KMS-11 (cell line): Measurements from ENCODE around the gene CDH4.

Source experiments
- H2AFZ ChIP-seq: fragments of 200-600 bp; sonication (generic); 2 replicates; pipeline ENCODE4 v1.6.1; 2016; ENCODE audit warnings: antibody characterized with exemption, mixed run types, low read depth
- H3K27ac ChIP-seq: fragments of 200-600 bp; sonication (generic); 2 replicates; pipeline ENCODE4 v1.6.1; 2016; ENCODE audit warnings: mild to moderate bottlenecking, mixed run types
- H3K27me3 ChIP-seq: fragments of 200-600 bp; sonication (generic); 2 replicates; pipeline ENCODE4 v1.6.1; 2017; ENCODE audit warnings: mild to moderate bottlenecking, low read depth, mixed run types, moderate library complexity; ENCODE audit not compliant: insufficient read depth
- H3K36me3 ChIP-seq: fragments of 200-600 bp; sonication (generic); 2 replicates; pipeline ENCODE4 v1.6.1; 2017; ENCODE audit warnings: mild to moderate bottlenecking, mixed run types; ENCODE audit not compliant: insufficient read depth
- H3K4me1 ChIP-seq: fragments of 200-600 bp; sonication (generic); 2 replicates; pipeline ENCODE4 v1.6.1; 2016; ENCODE audit warnings: mild to moderate bottlenecking, low read depth, mixed run types; ENCODE audit not compliant: poor library complexity, severe bottlenecking
- H3K4me2 ChIP-seq: fragments of 200-600 bp; sonication (generic); 2 replicates; pipeline ENCODE4 v1.7.0; 2016; ENCODE audit warnings: mild to moderate bottlenecking, mixed run types
- H3K4me3 ChIP-seq: fragments of 200-600 bp; sonication (generic); IDR thresholded peaks from 2 replicates; pipeline ENCODE4 v1.6.1; 2017; ENCODE audit warnings: low read depth, low read length, mixed read lengths; ENCODE audit not compliant: insufficient read depth
- H3K79me2 ChIP-seq: fragments of 200-600 bp; sonication (generic); 2 replicates; pipeline ENCODE4 v1.6.1; 2016; ENCODE audit warnings: low read depth, mixed run types; ENCODE audit not compliant: insufficient read depth
- H3K9ac ChIP-seq: fragments of 200-600 bp; sonication (generic); 2 replicates; pipeline ENCODE4 v1.6.1; 2016; ENCODE audit warnings: mild to moderate bottlenecking, mixed run types
- H4K20me1 ChIP-seq: fragments of 200-600 bp; sonication (generic); 2 replicates; pipeline ENCODE4 v1.6.1; 2016; ENCODE audit warnings: mild to moderate bottlenecking, mixed run types; ENCODE audit not compliant: insufficient read depth
- TF ChIP-seq, protein P1 (sequence below): fragments of 200-600 bp; sonication (generic); conservative IDR thresholded peaks from 2 replicates; pipeline ENCODE4 v1.6.1; 2017; ENCODE audit warnings: low read depth, mild to moderate bottlenecking, antibody characterized with exemption, low read length, moderate library complexity, mixed read lengths

CDH4 gene

DNA sequence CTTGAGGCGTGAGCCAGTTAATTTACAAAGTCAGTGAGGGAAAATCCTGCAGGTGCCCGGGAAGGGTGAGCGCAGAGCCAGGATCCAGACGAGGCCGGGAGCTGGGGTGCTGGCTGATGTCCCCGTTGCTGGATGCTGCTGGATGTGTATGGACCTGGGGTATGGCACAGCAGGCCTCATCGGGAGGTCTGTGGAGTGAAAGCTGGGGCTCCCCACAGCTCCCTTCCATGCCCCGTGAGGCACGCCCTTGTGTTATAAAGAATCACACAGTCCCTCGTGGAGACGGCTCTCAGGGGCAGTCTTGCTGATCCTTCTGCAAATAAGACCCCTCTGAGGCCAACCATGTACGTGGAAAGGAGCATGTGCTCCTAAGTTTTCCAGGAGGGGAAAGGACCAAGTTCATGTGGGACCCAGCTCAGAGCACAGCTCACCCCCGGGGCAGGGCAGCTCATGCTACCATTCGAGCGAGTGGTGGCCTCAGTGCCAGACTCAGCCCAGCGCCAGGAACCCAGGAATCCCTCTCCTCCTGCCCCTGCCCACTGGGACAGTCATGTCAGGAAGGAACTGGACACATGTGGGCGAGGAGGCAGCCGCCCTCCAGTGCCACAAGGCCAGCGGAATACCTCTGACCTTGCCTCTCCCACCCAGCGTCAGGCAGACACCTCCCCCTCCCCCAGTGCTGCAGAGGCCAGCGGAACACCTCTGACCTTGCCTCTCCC is 97.5 kb downstream of the CDH4 start:
- H3K27ac ChIP-seq, result no peak overlapping the region
- no peaks in the 10 kb centered on the region for H3K79me2 ChIP-seq
- TF ChIP-seq, protein P1, sequence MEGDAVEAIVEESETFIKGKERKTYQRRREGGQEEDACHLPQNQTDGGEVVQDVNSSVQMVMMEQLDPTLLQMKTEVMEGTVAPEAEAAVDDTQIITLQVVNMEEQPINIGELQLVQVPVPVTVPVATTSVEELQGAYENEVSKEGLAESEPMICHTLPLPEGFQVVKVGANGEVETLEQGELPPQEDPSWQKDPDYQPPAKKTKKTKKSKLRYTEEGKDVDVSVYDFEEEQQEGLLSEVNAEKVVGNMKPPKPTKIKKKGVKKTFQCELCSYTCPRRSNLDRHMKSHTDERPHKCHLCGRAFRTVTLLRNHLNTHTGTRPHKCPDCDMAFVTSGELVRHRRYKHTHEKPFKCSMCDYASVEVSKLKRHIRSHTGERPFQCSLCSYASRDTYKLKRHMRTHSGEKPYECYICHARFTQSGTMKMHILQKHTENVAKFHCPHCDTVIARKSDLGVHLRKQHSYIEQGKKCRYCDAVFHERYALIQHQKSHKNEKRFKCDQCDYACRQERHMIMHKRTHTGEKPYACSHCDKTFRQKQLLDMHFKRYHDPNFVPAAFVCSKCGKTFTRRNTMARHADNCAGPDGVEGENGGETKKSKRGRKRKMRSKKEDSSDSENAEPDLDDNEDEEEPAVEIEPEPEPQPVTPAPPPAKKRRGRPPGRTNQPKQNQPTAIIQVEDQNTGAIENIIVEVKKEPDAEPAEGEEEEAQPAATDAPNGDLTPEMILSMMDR, result no peak
- H3K36me3 ChIP-seq, result no peaks in the 10 kb centered on the region
- no peak overlapping the region for H3K9ac ChIP-seq
- no peak overlapping the region for H3K4me2 ChIP-seq
- no peaks in the 10 kb centered on the region for H3K4me1 ChIP-seq
- no peak overlapping the region for H2AFZ ChIP-seq
- no peaks in the 10 kb centered on the region for H4K20me1 ChIP-seq
- peaks cover 9% of the 10 kb centered on the region; the same call in 1 of the 2 replicates for H3K27me3 ChIP-seq
- H3K4me3 ChIP-seq, result no peak overlapping the region

DNA sequence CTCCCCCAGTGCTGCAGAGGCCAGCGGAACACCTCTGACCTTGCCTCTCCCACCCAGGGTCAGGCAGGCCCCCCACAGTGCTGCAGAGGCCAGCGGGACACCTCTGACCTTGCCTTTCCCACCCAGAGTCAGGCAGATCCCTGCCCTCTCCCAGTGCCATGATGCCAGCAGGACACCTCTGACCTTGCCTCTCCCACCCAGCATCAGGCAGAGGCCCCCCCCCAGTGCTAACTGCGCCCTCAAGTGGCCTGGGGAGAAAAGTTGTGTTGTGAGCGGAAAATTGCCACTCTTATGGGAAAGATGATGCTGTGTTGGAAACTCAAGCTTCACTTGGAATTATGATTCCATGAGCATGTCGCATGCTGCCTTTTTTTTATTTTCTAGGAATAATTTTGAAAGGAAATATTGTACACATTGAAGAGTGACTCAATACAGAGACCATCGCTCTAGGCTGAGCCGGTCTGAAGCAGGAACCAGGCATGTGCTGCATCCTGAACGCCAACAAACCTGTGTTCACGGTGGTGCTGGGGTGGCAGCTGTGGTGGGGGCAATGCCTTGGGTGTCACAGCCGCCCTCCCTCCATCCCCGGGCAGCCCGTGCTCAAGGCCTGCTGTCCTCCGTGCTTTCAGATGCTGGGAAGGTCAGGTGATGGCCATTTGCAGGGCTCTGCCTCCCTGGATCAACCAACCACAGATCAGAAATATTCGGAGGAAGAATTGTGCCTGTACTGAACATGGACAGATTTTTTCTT is 98.6 kb downstream of the CDH4 start:
- Histone ChIP-seq H3K4me2 (no peak overlapping the region), H3K79me2 (no peaks in the 10 kb centered on the region), H3K9ac (no peak overlapping the region), H3K27ac (no peak overlapping the region), H4K20me1 (no peaks in the 10 kb centered on the region), H3K4me3 (no peak overlapping the region), H2AFZ (no peak overlapping the region), H3K36me3 (no peaks in the 10 kb centered on the region), H3K4me1 (no peaks in the 10 kb centered on the region), H3K27me3 (peaks cover 9% of the 10 kb centered on the region; the same call in 1 of the 2 replicates)
- TF ChIP-seq, protein P1, result no peak

DNA sequence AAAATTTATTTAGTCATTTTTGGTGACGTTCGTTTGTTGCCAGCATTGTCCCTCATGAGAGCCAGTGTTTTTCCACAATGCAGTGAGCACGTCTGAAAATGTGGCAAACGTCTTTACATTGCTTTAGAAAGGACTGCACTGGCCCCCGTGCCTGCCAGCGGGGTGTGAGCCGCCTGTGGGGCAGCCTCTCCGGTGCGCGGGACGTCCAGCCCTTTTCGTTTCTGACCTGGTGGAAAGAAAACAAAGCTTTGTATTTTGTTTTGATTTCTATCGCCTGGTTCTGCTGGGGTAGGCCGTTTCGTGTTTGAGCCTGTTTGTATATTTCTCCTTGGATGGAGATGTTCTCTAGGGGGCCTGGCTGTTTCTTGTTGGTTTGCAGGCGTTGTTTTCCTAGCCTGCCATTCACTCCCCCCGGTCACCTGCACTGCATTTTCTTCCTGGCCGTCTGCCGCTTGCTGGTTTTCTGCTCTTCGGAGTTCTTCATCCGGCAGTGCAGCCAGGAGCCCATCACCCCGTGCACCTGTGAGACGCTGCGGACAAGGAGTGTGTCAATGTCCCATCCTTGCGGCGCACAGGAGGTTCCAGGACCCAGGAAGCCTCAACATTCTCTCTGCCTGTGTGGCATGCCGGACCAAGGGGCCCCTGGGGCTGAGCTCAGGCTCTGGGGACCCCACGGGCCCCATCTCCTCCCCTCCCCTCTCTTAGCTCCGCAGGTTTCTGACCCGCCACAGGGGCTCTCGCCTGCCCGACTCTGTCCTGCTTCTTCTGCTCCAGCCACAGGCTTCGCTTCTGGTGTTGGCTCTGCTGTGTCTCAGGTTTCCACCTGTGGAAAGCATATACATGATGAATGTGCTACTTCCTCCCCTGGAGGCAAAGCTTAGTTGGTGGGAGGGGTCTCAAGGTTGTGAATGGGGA is 100.5 kb downstream of the CDH4 start:
- Histone ChIP-seq H3K27ac (no peak overlapping the region), H3K27me3 (peaks cover 17% of the 10 kb centered on the region; the same call in 1 of the 2 replicates), H3K79me2 (no peaks in the 10 kb centered on the region), H3K4me3 (no peak overlapping the region), H2AFZ (no peak overlapping the region), H3K36me3 (no peaks in the 10 kb centered on the region), H3K9ac (no peak overlapping the region), H3K4me1 (no peaks in the 10 kb centered on the region), H4K20me1 (no peaks in the 10 kb centered on the region), H3K4me2 (no peak overlapping the region)
- TF ChIP-seq, protein P1, result no peak

DNA sequence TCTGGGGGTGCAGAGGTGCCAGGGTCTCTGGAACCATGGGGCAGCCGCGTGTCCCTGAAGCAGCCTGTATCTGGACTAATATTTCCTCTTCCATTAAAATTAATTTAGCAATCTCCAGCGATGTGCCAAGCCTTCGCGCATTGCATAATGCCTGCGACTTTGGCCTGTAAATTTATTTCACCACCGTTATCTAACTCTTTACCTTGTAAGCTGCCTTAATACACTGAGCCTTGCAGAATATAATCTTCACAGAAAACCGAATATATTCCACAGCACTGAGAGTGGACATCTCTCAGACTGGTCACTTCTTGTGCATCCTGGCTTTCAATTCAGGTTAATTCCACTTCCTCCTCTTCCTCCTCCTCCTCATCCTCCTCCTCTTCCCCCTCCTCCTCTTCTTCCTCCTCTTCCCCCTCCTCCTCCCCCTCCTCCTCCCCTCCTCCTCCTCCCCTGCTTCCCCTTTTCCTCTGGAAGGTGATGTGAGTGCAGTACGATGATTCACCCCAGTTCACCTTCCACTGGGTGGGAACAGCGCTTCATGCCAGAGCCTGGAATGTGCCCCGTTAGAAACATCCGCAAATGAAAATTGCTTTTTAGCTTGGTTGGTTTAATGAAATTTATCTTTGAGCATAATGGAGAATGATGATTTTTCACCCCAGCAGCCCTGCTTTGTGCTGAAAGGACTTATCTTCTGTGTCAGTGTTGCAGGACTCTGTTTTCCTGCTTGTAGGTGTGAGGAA is 101.4 kb downstream of the CDH4 start:
- Histone ChIP-seq H2AFZ (no peak overlapping the region), H3K79me2 (no peaks in the 10 kb centered on the region), H3K4me2 (no peak overlapping the region), H3K36me3 (no peaks in the 10 kb centered on the region), H3K27me3 (peaks cover 15% of the 10 kb centered on the region; the same call in 1 of the 2 replicates), H3K4me1 (no peaks in the 10 kb centered on the region), H3K4me3 (no peak overlapping the region), H4K20me1 (no peaks in the 10 kb centered on the region), H3K9ac (no peak overlapping the region), H3K27ac (no peak overlapping the region)
- TF ChIP-seq, protein P1, result no peak
